VCaP (cell line): ENCODE data around the gene TSC22D2.
A peak's percentile ranks its signal among the peaks of the same experiment; 100 is the strongest.

Experiments used
- H3K27ac ChIP-seq: fragments of 450-650 bp; 2 replicates; pipeline ENCODE4 v1.5.1; 2017
- TF ChIP-seq, protein P1 (sequence below): fragments of 450-650 bp; conservative IDR thresholded peaks from 2 replicates; pipeline ENCODE4 v1.5.1; 2017; ENCODE audit warnings: mild to moderate bottlenecking, moderate library complexity

The TSC22D2 gene

DNA sequence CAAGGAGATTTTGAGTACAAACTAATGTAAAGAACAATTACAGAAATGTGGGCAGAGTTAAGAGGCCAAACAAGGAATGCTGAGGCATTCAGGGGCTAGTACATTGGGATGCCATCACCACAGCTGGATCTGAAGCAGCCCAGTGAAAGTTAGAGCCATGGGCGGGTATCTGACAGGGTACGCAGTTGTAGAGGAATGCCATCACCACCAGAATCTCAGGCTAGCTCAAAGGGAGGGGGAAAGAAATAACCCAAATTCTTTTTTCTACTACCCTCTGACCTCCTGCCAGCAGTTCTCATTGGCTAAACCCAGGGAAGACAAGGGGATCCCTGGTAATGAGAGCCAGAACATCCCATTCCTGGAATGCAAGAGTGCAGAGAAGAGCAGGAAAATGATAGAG is 9.0 kb upstream of the TSC22D2 start:
- no peak overlapping the region for H3K27ac ChIP-seq
- TF ChIP-seq, protein P1, sequence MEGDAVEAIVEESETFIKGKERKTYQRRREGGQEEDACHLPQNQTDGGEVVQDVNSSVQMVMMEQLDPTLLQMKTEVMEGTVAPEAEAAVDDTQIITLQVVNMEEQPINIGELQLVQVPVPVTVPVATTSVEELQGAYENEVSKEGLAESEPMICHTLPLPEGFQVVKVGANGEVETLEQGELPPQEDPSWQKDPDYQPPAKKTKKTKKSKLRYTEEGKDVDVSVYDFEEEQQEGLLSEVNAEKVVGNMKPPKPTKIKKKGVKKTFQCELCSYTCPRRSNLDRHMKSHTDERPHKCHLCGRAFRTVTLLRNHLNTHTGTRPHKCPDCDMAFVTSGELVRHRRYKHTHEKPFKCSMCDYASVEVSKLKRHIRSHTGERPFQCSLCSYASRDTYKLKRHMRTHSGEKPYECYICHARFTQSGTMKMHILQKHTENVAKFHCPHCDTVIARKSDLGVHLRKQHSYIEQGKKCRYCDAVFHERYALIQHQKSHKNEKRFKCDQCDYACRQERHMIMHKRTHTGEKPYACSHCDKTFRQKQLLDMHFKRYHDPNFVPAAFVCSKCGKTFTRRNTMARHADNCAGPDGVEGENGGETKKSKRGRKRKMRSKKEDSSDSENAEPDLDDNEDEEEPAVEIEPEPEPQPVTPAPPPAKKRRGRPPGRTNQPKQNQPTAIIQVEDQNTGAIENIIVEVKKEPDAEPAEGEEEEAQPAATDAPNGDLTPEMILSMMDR: no peak

DNA sequence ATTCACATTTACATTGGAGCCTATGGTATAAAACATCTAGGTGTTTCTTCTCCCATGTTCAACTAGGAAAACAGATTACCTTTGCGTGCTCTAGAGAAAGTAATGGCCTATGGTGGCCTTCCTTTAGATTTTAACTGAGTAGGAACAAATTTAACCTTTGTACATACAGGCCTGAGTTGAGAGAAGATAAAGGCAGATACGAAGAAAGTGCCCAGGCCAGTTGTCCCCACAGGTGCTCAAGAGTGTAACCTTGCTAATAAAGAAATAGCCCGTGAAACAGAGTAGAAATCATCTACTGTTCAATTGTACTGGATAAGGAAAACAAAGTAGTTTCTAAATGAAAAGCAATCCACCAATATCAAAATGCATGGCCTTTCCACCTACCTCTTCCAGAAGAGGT is 6.8 kb upstream of the TSC22D2 start:
- H3K27ac ChIP-seq: no peak overlapping the region
- TF ChIP-seq, protein P1: no peak

DNA sequence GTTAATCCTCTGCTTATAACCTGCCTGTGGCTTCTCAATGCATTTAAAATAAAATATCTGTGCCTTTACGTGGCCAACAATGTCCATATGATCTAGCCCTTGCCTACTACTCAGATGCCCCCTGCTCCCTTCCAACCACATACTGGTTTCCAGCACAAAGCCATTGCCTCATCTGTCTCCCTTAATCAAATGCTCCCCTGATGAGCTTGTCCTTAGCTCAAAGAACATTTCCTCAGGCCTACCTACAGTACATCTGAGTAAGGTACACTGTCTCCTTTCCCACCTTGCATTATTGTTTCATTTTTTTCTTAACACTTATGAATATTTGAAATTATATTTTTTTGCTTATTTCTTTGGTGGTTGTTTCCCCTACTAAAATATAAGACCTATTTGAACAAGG is 5.9 kb upstream of the TSC22D2 start:
- TF ChIP-seq, protein P1: no peak
- no peak overlapping the region for H3K27ac ChIP-seq

DNA sequence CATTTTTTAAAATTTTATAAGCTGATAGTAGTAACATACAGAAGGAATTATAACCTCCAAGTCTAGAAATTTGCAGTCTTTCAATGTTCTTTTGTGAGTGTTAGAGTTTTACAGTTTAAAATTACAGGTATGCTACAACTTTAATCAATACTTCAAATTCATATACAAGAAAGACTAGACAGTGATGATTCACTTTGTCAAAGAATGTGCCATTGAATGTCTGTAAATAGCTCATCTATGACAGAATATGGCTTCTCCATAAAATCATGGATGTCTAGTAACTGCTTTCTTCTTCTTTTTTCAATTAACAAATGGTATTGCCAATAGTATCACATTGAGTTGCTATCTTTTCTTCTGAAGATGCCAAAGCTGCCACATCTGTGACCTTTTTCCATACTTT is 4.1 kb upstream of the TSC22D2 start:
- H3K27ac ChIP-seq: no peak overlapping the region
- TF ChIP-seq, protein P1: no peak

DNA sequence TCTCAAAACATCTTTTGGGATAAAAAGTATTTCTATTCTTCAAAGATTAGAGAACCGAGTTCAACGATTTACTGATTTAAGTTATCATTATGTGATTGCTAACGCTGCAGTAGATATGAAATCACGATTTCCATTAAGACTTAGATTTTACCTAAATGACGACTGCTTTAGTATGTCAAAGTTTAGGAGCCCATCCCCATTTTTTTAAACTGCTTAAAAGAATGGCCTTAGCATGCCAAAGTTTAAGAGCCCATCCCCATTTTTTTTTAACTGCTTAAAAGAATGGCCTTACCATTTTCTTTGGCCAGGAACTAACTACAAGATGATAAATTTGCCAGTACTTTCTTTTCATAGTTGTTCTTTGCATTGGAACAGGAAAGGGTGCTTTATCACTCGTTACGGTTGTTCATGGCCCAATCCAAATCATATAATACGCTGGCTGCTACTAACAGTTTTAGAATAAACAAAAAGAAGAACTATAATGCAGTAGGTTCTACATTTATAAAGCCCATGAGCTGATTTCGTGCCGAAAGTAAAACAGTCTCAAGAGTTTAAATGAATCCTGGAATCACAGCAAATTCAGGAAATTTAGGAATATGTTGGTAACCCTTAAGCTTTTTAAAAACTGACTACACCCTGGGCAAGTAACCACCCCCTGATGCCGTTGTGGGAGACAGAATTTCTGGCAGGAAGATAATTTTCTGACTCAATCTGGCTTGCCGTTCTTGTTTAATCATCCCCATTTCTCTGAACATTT is 869 bp upstream of the TSC22D2 start:
- TF ChIP-seq, protein P1: no peak
- H3K27ac ChIP-seq: peak overlapping the region; percentile 96

DNA sequence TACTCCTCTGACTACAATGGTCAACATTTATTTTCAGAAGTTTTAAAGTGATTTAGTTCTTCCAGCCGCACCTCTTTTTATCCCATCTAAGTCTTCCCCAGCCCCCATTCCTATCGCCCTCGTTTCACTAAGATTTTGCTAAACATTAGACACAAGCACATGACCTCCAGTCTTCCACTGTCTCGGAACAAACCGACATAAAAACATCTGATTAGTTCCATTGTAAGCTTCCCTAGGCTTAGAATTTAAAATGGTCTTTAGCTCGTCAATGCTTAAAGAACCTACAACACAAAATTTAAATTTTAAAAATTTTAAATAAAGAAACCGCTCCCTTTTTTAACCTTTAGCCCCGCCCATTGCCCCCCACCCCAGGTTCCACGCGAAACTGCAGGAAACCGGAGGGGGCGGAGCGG is 284 bp upstream of the TSC22D2 start:
- H3K27ac ChIP-seq: peak overlapping the region; percentile 96
- TF ChIP-seq, protein P1: no peak

DNA sequence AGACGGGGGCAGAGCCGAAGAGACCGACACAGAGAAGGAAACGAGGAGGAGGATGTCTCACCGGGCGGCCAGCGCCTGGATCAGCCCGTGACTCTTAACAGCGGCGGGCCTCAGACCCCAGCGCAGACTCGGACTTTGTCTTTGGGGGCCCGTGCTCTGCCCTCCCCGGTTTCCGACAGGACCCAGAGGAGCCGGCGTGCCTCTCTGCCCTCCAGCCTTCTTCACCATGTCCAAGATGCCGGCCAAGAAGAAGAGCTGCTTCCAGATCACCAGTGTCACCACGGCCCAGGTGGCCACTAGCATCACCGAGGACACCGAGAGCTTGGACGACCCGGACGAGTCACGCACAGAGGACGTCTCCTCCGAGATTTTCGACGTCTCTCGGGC is 1.0 kb downstream of the TSC22D2 start:
- TF ChIP-seq, protein P1: no peak
- H3K27ac ChIP-seq: peak overlapping the region; percentile 96
